Tibial artery (tissue), 4 donors: Measurements from ENCODE around the gene IVD.

ENCODE experiments used
- DNase-seq, 2 donors: peaks; one replicate each; pipeline ENCODE4 v3.0.0-alpha.2; 2019
- H3K27ac ChIP-seq, 2 donors: fragments of 200-600 bp; sonication (generic) in 1 of 2; 1 replicate in 1 of 2; 2 replicates in 1 of 2; pipeline ENCODE4 v1.5.1; 2018 to 2019; ENCODE audit warnings: mild to moderate bottlenecking in 1 of 2
- H3K27me3 ChIP-seq, 2 donors: fragments of 200-600 bp; sonication (generic) in 1 of 2; one replicate each; pipeline versions ENCODE4 v1.5.1 to v1.6.0; 2016 to 2019
- H3K36me3 ChIP-seq, 3 donors: fragments of 200-600 bp; sonication (generic) in 2 of 3; one replicate each; pipeline ENCODE4 v1.5.1; 2016 to 2019; ENCODE audit warnings: mild to moderate bottlenecking in 2 of 3
- H3K4me1 ChIP-seq, 4 donors: fragments of 200-600 bp; sonication (generic) in 2 of 4; 1 replicate in 3 of 4; 2 replicates in 1 of 4; pipeline ENCODE4 v1.5.1; 2016 to 2019
- H3K4me3 ChIP-seq, 2 donors: fragments of 200-600 bp; sonication (generic) in 1 of 2; 1 replicate in 1 of 2; 2 replicates in 1 of 2; pipeline ENCODE4 v1.5.1; 2018 to 2019; ENCODE audit warnings: mild to moderate bottlenecking in 2 of 2
- H3K9me3 ChIP-seq, 3 donors: fragments of 200-600 bp; sonication (generic) in 1 of 3; one replicate each; pipeline ENCODE4 v1.5.1; 2016 to 2019
- CTCF ChIP-seq, 2 experiments: fragments of 200-600 bp in 1 of 2; fragments of 450-650 bp in 1 of 2; IDR thresholded peaks; one replicate each; pipeline ENCODE4 v1.5.1; 2017 to 2019; ENCODE audit warnings: antibody characterized with exemption in 2 of 2, mild to moderate bottlenecking in 1 of 2, moderate library complexity in 1 of 2
- intact Hi-C: fragments of 100-400 bp; cut with DNase I; formaldehyde crosslinking; loops from one replicate; pipeline ENCODE4 v1.15.0; 2023; ENCODE audit warnings: low total_unique reads

The IVD gene

GRCh38 chr15:40409366-40409765, 3.8 kb downstream of the IVD start:
- Histone ChIP-seq H3K9me3 (no peaks in the 10 kb centered on the region), H3K27ac (no peak overlapping the region), H3K36me3 (peaks cover 28 to 56% (median 41%) of the 10 kb centered on the region in 3 donors), H3K4me1 (peaks cover 0 to 25% (median 18%) of the 10 kb centered on the region in 4 donors), H3K27me3 (no peaks in the 10 kb centered on the region), H3K4me3 (no peak overlapping the region)
- intact Hi-C loops = no loop called here
- TF ChIP-seq CTCF (IDR thresholded peaks at IDR 0.05) = no peak
- no peak for DNase-seq

- Histone ChIP-seq H3K27me3 (no peaks in the 10 kb centered on the region), H3K4me1 (peaks cover 0 to 16% (median 11%) of the 10 kb centered on the region in 4 donors), H3K9me3 (no peaks in the 10 kb centered on the region), H3K36me3 (peaks cover 33 to 68% (median 50%) of the 10 kb centered on the region in 3 donors), H3K4me3 (no peak overlapping the region), H3K27ac (no peak overlapping the region)
- TF ChIP-seq CTCF (IDR thresholded peaks at IDR 0.05) = no peak
- intact Hi-C loops = no loop called here
- no peak for DNase-seq
Measured at GRCh38 chr15:40410476-40410875, 4.9 kb downstream of the IVD start.

GRCh38 chr15:40412095-40412759, 6.6 kb downstream of the IVD start:
- H3K36me3 ChIP-seq = peaks cover 43 to 82% (median 65%) of the 10 kb centered on the region in 3 donors
- no peak for DNase-seq
- no peaks in the 10 kb centered on the region for H3K27me3 ChIP-seq
- no peaks in the 10 kb centered on the region for H3K9me3 ChIP-seq
- TF ChIP-seq CTCF (IDR thresholded peaks at IDR 0.05) = no peak
- no peak overlapping the region for H3K4me3 ChIP-seq
- H3K4me1 ChIP-seq = peaks cover 0 to 1% (median under 1%) of the 10 kb centered on the region in 4 donors
- intact Hi-C loops = no loop called here
- no peak overlapping the region for H3K27ac ChIP-seq

- H3K36me3 ChIP-seq = peaks cover 43 to 85% (median 66%) of the 10 kb centered on the region in 3 donors
- TF ChIP-seq CTCF (IDR thresholded peaks at IDR 0.05) = no peak
- no peak for DNase-seq
- H3K4me1 ChIP-seq = no peaks in the 10 kb centered on the region
- intact Hi-C loops = no loop called here
- no peaks in the 10 kb centered on the region for H3K27me3 ChIP-seq
- H3K4me3 ChIP-seq = no peak overlapping the region
- H3K9me3 ChIP-seq = no peaks in the 10 kb centered on the region
- no peak overlapping the region for H3K27ac ChIP-seq
Measured at GRCh38 chr15:40413036-40413435, 7.4 kb downstream of the IVD start.

GRCh38 chr15:40414816-40415215, 9.2 kb downstream of the IVD start:
- Histone ChIP-seq H3K9me3 (no peaks in the 10 kb centered on the region), H3K27ac (no peak overlapping the region), H3K4me3 (no peak overlapping the region), H3K4me1 (peaks cover 0 to under 1% (median 0%) of the 10 kb centered on the region in 4 donors), H3K36me3 (peaks cover 43 to 85% (median 69%) of the 10 kb centered on the region in 3 donors), H3K27me3 (no peaks in the 10 kb centered on the region)
- no peak for TF ChIP-seq CTCF (IDR thresholded peaks at IDR 0.05)
- no peak for DNase-seq
- intact Hi-C loops = no loop called here
